K562 (cell line): ENCODE results near the gene ZNF488.

Source experiments
- ARNT ChIP-seq, 2 experiments: fragments of 450-650 bp; IDR thresholded peaks; 2 replicates each; pipeline ENCODE4 v1.6.1; 2016; ENCODE audit warnings: mild to moderate bottlenecking in 1 of 2
- CEBPB ChIP-seq: fragments of 450-650 bp; IDR thresholded peaks from 2 replicates; pipeline ENCODE4 v1.6.1; 2016; ENCODE audit warnings: missing genetic modification characterization, missing compliant biosample characterization
- CHD7 ChIP-seq: fragments of 200-600 bp; sonication (generic); IDR thresholded peaks from one replicate; pipeline ENCODE4 v1.6.1; 2012; ENCODE audit warnings: mild to moderate bottlenecking, low read depth, low read length, inconsistent platforms
- FIP1L1 ChIP-seq: fragments of 200-400 bp; formaldehyde crosslinking; IDR thresholded peaks from 2 replicates; pipeline ENCODE4 v1.6.1; 2018; ENCODE audit warnings: mild to moderate bottlenecking, low read depth, low read length; ENCODE audit not compliant: poor library complexity, severe bottlenecking
- HMGXB4 ChIP-seq: sonication (generic); formaldehyde crosslinking; IDR thresholded peaks from 2 replicates; pipeline ENCODE4 v1.8.1; 2023; ENCODE audit warnings: mild to moderate bottlenecking, missing genetic modification reagents
- NFXL1 ChIP-seq: fragments of 450-650 bp; formaldehyde crosslinking; IDR thresholded peaks from 2 replicates; pipeline ENCODE4 v1.4.0; 2021; ENCODE audit warnings: mild to moderate bottlenecking
- RAD51 ChIP-seq: fragments of 450-650 bp; IDR thresholded peaks from 2 replicates; pipeline ENCODE4 v1.7.1; 2016; ENCODE audit warnings: low read depth, mild to moderate bottlenecking, borderline replicate concordance
- TCFL5 ChIP-seq: fragments of 250-450 bp; sonication (Bioruptor Pico); conservative IDR thresholded peaks from 2 replicates; pipeline ENCODE4 v1.6.1; 2021; ENCODE audit warnings: mild to moderate bottlenecking, moderate library complexity, matching md5 sums
- U2AF1 ChIP-seq: fragments of 200-400 bp; formaldehyde crosslinking; optimal IDR thresholded peaks from 2 replicates; pipeline ENCODE3; 2017; ENCODE audit warnings: mild to moderate bottlenecking, low read depth, low read length, moderate library complexity
- ZBTB5 ChIP-seq: fragments of 450-650 bp; IDR thresholded peaks from 2 replicates; pipeline ENCODE4 v1.6.1; 2017; ENCODE audit warnings: antibody characterized with exemption
- ZNF444 ChIP-seq: fragments of 250-450 bp; sonication (Bioruptor Pico); IDR thresholded peaks from 2 replicates; pipeline ENCODE4 v1.4.0; 2020; ENCODE audit warnings: mild to moderate bottlenecking, moderate library complexity
- ZNF561 ChIP-seq: fragments of 450-650 bp; formaldehyde crosslinking; conservative IDR thresholded peaks from 2 replicates; pipeline ENCODE4 v1.4.0; 2020; ENCODE audit warnings: mild to moderate bottlenecking, moderate library complexity
- TF ChIP-seq, protein P1 (sequence below): IDR thresholded peaks from 2 replicates; pipeline ENCODE4 v1.6.1; 2012; ENCODE audit warnings: low read depth, low read length, improper control_type of control experiment, borderline replicate concordance
- TF ChIP-seq, protein P2 (sequence below): sonication (generic); formaldehyde crosslinking; IDR thresholded peaks from 2 replicates; pipeline ENCODE4 v1.9.0; 2022; ENCODE audit warnings: mild to moderate bottlenecking, missing genetic modification reagents

DNA sequence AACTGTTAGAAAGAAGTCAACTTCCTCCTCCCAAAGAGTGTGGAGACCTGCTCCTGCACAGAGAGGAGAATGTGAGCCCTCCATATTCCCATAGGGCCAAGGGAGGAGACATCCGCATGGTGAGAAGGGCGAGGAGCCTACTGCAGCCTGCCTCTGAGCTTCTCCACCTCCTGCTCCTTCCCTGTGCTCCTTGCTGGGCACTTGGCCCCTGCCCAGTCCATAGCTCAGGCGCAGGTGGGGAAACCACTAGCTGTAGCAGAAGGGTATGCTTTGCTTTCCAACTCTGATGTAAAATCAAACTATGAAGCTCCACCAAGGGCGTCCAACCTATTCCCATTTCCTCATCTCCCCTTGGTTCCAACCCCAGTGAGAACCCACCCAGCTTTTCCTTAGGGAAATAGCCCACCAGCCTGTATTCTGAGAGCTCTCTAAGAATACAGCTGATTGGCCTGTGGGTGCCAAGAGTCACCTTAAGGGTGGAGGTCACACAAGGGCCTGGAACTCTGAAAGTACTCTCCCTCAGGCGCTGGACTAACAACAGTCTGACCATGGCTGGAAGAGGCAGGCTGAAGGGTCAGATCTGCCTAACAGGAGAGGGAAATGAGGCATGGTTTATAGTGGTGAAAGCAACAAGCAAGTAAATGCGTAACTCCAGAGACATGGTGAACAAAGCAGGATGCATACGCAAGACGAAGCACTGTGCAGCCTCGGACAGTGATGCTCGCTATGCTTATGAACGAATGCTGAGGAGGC, 13.9 kb downstream of the ZNF488 start:
- TF ChIP-seq NFXL1 (CRISPR knock-in tag) (no peak), U2AF1 (no peak), RAD51 (no peak), HMGXB4 (no peak), ZNF444 (no peak), CHD7 (no peak), TCFL5 (CRISPR knock-in tag) (no peak), FIP1L1 (no peak), ARNT (IDR thresholded peaks at IDR 0.05) (no peak), ZBTB5 (no peak), CEBPB (tag) (no peak), ZNF561 (CRISPR knock-in tag) (no peak)
- TF ChIP-seq, protein P1, sequence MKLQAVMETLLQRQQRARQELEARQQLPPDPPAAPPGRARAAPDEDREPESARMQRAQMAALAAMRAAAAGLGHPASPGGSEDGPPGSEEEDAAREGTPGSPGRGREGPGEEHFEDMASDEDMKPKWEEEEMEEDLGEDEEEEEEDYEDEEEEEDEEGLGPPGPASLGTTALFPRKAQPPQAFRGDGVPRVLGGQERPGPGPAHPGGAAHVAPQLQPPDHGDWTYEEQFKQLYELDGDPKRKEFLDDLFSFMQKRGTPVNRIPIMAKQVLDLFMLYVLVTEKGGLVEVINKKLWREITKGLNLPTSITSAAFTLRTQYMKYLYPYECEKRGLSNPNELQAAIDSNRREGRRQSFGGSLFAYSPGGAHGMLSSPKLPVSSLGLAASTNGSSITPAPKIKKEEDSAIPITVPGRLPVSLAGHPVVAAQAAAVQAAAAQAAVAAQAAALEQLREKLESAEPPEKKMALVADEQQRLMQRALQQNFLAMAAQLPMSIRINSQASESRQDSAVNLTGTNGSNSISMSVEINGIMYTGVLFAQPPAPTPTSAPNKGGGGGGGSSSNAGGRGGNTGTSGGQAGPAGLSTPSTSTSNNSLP, result no peak
- TF ChIP-seq, protein P2, sequence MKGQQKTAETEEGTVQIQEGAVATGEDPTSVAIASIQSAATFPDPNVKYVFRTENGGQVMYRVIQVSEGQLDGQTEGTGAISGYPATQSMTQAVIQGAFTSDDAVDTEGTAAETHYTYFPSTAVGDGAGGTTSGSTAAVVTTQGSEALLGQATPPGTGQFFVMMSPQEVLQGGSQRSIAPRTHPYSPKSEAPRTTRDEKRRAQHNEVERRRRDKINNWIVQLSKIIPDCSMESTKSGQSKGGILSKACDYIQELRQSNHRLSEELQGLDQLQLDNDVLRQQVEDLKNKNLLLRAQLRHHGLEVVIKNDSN (CRISPR knock-in tag), result no peak
